HepG2 (cell line): ENCODE data around the gene ATAD3A. TPM values are rescaled to one million over a fixed set of nuclear protein-coding genes. Genes with fewer than 3 reads are reported as not detected.

ENCODE experiments used
- FOXA1 ChIP-seq, 2 experiments: fragments of 450-650 bp in 1 of 2; sonication (generic) in 1 of 2; formaldehyde crosslinking in 1 of 2; IDR thresholded peaks; 2 replicates each; pipeline versions ENCODE4 v1.4.0 to v1.6.1; 2016 to 2020; ENCODE audit warnings: missing genetic modification reagents in 1 of 2
- HIVEP1 ChIP-seq: sonication (generic); formaldehyde crosslinking; IDR thresholded peaks from 2 replicates; pipeline ENCODE4 v1.4.0; 2020; ENCODE audit warnings: mild to moderate bottlenecking, missing genetic modification reagents
- KMT2B ChIP-seq: IDR thresholded peaks from 2 replicates; pipeline ENCODE4 v1.6.1; 2016; ENCODE audit warnings: missing genetic modification reagents, missing compliant biosample characterization
- MTA1 ChIP-seq: sonication (generic); formaldehyde crosslinking; IDR thresholded peaks from 2 replicates; pipeline ENCODE4 v1.4.0; 2020; ENCODE audit warnings: missing genetic modification reagents, mild to moderate bottlenecking, borderline replicate concordance
- NR2F6 ChIP-seq, 2 experiments: IDR thresholded peaks; 2 replicates each; pipeline ENCODE4 v1.6.1; 2016; ENCODE audit warnings: antibody characterized with exemption in 1 of 2, mild to moderate bottlenecking in 1 of 2
- SAP130 ChIP-seq: IDR thresholded peaks from 2 replicates; pipeline ENCODE4 v1.6.1; 2016; ENCODE audit warnings: low read depth
- SRSF4 ChIP-seq: fragments of 200-400 bp; formaldehyde crosslinking; IDR thresholded peaks from one replicate; pipeline ENCODE4 v1.6.1; 2018; ENCODE audit warnings: mild to moderate bottlenecking, low read depth, low read length, moderate library complexity; ENCODE audit not compliant: poor library complexity, severe bottlenecking
- ZBTB7A ChIP-seq: sonication (generic); formaldehyde crosslinking; IDR thresholded peaks from 2 replicates; pipeline ENCODE4 v1.8.0; 2022; ENCODE audit warnings: mild to moderate bottlenecking, missing genetic modification reagents
- ZNF878 ChIP-seq: sonication (generic); formaldehyde crosslinking; IDR thresholded peaks from 2 replicates; pipeline ENCODE4 v1.8.1; 2023; ENCODE audit warnings: mild to moderate bottlenecking, missing genetic modification reagents, moderate library complexity
- ZNF879 ChIP-seq: sonication (generic); formaldehyde crosslinking; IDR thresholded peaks from 2 replicates; pipeline ENCODE4 v1.8.1; 2023; ENCODE audit warnings: missing genetic modification reagents
- polyA plus RNA-seq, 8 experiments: library from polyadenylated mRNA; depleted of rRNA in 3 of 8; stranded (reverse) in 7 of 8; unstranded in 1 of 8; fragments of >200 nt; fragmentation: Illumina TruSeq in 4 of 8; extraction: Trizol in 4 of 8; gene quantifications; 2 replicates each; pipeline versions ENCODE4 v1.2.1 to v1.2.3, GENCODE V29; 2011 to 2016; ENCODE audit warnings: low read depth in 4 of 8, missing spikeins in 1 of 8, mixed read lengths in 1 of 8; ENCODE audit not compliant: insufficient read depth in 1 of 8
- total RNA-seq, 5 experiments: library from RNA; depleted of rRNA; stranded (reverse); fragments of >200 nt; fragmentation: Illumina TruSeq; extraction: Trizol; gene quantifications; 2 replicates each; pipeline ENCODE4 v1.2.3, GENCODE V29; 2016; ENCODE audit warnings: low read depth in 1 of 5
- TF ChIP-seq, protein P1 (sequence below): sonication (generic); formaldehyde crosslinking; conservative IDR thresholded peaks from 2 replicates; pipeline ENCODE4 v1.4.0; 2020; ENCODE audit warnings: mild to moderate bottlenecking, missing genetic modification reagents, moderate library complexity
- TF ChIP-seq, protein P2 (sequence below): sonication (generic); formaldehyde crosslinking; IDR thresholded peaks from 2 replicates; pipeline ENCODE4 v1.4.0; 2020; ENCODE audit warnings: mild to moderate bottlenecking, missing genetic modification reagents
- TF ChIP-seq, protein P3 (sequence below): sonication (generic); formaldehyde crosslinking; IDR thresholded peaks from 2 replicates; pipeline ENCODE4 v1.4.0; 2020; ENCODE audit warnings: missing genetic modification reagents

ATAD3A gene
- total and polyA plus RNA-seq, 2 of the 13 experiments (the other 11 are each of a cell fraction or from before 2014, with no cell fraction given), result 10.6 to 49.0 TPM

DNA sequence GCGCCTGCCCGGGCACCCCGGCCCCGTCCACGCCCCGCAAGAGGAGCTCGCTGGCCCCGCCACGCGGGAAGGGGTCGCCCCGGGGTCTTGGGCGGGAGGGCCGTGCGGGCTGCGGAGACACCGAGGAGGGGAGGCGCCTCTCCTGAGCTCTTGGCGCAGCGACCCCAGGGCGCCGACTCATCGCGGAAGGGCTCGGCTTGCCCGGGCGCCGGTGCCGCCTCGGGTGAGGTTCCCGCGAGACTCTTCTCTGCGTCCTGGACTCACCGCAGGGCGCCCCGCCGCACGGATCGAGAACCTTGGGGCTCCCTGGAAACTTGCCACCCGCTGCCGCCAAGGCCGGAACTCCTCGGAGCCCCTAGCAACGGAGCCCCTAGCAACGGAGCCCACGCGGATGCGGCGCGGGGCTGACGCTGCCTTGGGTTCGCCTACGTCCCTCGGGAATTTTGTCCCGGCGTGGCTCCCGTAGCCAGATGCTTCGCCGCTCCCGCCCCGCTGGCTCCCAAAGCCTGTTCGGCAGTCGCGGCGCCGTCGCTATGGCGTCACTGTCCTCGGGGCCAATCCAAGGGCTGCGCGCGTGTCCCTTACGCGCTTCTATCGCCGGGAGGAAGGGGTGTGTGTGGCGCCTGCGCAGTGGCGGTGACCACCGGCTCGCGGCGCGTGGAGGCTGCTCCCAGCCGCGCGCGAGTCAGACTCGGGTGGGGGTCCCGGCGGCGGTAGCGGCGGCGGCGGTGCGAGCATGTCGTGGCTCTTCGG is at the start of gene ATAD3A (continued):
- TF ChIP-seq, protein P1, sequence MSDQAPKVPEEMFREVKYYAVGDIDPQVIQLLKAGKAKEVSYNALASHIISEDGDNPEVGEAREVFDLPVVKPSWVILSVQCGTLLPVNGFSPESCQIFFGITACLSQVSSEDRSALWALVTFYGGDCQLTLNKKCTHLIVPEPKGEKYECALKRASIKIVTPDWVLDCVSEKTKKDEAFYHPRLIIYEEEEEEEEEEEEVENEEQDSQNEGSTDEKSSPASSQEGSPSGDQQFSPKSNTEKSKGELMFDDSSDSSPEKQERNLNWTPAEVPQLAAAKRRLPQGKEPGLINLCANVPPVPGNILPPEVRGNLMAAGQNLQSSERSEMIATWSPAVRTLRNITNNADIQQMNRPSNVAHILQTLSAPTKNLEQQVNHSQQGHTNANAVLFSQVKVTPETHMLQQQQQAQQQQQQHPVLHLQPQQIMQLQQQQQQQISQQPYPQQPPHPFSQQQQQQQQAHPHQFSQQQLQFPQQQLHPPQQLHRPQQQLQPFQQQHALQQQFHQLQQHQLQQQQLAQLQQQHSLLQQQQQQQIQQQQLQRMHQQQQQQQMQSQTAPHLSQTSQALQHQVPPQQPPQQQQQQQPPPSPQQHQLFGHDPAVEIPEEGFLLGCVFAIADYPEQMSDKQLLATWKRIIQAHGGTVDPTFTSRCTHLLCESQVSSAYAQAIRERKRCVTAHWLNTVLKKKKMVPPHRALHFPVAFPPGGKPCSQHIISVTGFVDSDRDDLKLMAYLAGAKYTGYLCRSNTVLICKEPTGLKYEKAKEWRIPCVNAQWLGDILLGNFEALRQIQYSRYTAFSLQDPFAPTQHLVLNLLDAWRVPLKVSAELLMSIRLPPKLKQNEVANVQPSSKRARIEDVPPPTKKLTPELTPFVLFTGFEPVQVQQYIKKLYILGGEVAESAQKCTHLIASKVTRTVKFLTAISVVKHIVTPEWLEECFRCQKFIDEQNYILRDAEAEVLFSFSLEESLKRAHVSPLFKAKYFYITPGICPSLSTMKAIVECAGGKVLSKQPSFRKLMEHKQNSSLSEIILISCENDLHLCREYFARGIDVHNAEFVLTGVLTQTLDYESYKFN (CRISPR knock-in tag), result no peak
- no peak for TF ChIP-seq NR2F6 (IDR thresholded peaks at IDR 0.05)
- TF ChIP-seq NR2F6 (CRISPR knock-in tag; IDR thresholded peaks at IDR 0.05), result peak; percentile 39; the same call in 1 of the 2 replicates
- peak; percentile 74; the same call in 1 of the 2 replicates for TF ChIP-seq MTA1
- TF ChIP-seq HIVEP1 (CRISPR knock-in tag), result peak; percentile 66; the same call in 1 of the 2 replicates
- peak; percentile 77; the same call in 1 of the 2 replicates for TF ChIP-seq KMT2B (CRISPR knock-in tag)
- TF ChIP-seq ZNF878 (CRISPR knock-in tag), result no peak
- TF ChIP-seq, protein P2, sequence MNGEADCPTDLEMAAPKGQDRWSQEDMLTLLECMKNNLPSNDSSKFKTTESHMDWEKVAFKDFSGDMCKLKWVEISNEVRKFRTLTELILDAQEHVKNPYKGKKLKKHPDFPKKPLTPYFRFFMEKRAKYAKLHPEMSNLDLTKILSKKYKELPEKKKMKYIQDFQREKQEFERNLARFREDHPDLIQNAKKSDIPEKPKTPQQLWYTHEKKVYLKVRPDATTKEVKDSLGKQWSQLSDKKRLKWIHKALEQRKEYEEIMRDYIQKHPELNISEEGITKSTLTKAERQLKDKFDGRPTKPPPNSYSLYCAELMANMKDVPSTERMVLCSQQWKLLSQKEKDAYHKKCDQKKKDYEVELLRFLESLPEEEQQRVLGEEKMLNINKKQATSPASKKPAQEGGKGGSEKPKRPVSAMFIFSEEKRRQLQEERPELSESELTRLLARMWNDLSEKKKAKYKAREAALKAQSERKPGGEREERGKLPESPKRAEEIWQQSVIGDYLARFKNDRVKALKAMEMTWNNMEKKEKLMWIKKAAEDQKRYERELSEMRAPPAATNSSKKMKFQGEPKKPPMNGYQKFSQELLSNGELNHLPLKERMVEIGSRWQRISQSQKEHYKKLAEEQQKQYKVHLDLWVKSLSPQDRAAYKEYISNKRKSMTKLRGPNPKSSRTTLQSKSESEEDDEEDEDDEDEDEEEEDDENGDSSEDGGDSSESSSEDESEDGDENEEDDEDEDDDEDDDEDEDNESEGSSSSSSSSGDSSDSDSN (CRISPR knock-in tag), result peak; percentile 84
- TF ChIP-seq SAP130 (CRISPR knock-in tag), result peak; percentile 98
- no peak for TF ChIP-seq FOXA1 (IDR thresholded peaks at IDR 0.05)
- TF ChIP-seq FOXA1 (CRISPR knock-in tag; IDR thresholded peaks at IDR 0.05), result peak; percentile 17; the same call in 1 of the 2 replicates
- peak; percentile 68; the same call in 1 of the 2 replicates for TF ChIP-seq ZBTB7A (CRISPR knock-in tag)
- TF ChIP-seq SRSF4, result no peak
- TF ChIP-seq, protein P3, sequence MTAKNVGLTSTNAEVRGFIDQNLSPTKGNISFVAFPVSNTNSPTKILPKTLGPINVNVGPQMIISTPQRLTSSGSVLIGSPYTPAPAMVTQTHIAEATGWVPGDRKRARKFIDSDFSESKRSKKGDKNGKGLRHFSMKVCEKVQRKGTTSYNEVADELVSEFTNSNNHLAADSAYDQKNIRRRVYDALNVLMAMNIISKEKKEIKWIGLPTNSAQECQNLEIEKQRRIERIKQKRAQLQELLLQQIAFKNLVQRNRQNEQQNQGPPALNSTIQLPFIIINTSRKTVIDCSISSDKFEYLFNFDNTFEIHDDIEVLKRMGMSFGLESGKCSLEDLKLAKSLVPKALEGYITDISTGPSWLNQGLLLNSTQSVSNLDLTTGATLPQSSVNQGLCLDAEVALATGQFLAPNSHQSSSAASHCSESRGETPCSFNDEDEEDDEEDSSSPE (CRISPR knock-in tag), result peak; percentile 96
- no peak for TF ChIP-seq ZNF879 (CRISPR knock-in tag)
